ENCODE data around the gene PPP2R3B. TPM values are rescaled to one million over a fixed set of nuclear protein-coding genes. Genes with fewer than 3 reads are reported as not detected.
"Not testable (repeated sequence)": the region's sequence is repeated elsewhere in the genome, so short reads cannot be mapped to it uniquely, and the experiment has no call there.

PPP2R3B gene
- total and polyA plus RNA-seq, 7 experiments from 2014 or later: 7.3 to 53.5 (median 30.0) TPM

DNA sequence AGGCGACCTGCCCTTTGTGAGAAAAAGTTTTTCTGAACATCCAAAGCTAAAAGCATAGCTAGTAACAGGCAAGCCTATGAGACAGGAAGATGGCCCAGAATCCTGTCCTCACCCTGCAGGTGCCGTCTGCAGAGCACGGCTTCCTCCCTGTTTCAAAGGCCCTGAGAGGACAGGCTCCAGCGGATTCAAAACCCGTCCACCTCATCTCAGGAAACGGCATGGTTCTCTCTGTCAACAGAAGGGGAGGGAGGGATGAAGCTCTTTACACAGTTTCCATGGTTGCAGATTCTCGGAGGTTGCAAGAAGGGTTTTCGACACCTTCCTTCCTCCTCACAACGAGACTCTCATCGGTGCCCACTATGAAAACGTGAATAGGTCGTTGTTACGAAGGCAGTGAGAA lies 8.3 kb downstream of the PPP2R3B start:
- Histone ChIP-seq H3K4me1 (ENCODE audit: control insufficient read depth in 2 of 2, insufficient read depth in 2 of 2, low read length in 2 of 2) (peaks cover 0 to 15% of the 10 kb centered on the region in 2 donors), H3K9me3 (ENCODE audit: control insufficient read depth in 2 of 3, low read length in 3 of 3) (no peaks in the 10 kb centered on the region), H3K27ac (ENCODE audit: low read depth, low read length) (peak overlapping the region; percentile 17), H3K27me3 (ENCODE audit: control insufficient read depth in 2 of 2, insufficient read depth in 2 of 2, low read length in 2 of 2) (peaks cover 0 to 8% of the 10 kb centered on the region in 2 donors), H3K36me3 (ENCODE audit: control insufficient read depth in 2 of 3, insufficient read depth in 3 of 3, low read length in 3 of 3) (no peaks in the 10 kb centered on the region), H3K4me3 (ENCODE audit: low read length) (no peak overlapping the region)
- ChIA-PET POLR2A (no interaction called here), CTCF (no interaction called here)
- peak overlapping the region in 9 of 10 donors; percentile 21 to 69 (median 57) for H3K4me3 Mint-ChIP-seq
- ATAC-seq (peak; percentile 45), DNase-seq (peak in 7 of 9 donors; percentile 12 to 61 (median 26))
- peaks cover 11 to 22% (median 18%) of the 10 kb centered on the region in 5 donors for H3K27me3 Mint-ChIP-seq
- intact Hi-C loops (cut with micrococcal nuclease): no loop called here
- H3K36me3 Mint-ChIP-seq: peaks cover 0 to 9% (median 0%) of the 10 kb centered on the region in 5 donors
- H3K27ac Mint-ChIP-seq: peak overlapping the region; percentile 38 to 88 (median 73)
- peaks cover 17 to 36% (median 20%) of the 10 kb centered on the region in 7 donors for H3K4me1 Mint-ChIP-seq
- no peaks in the 10 kb centered on the region for H3K9me3 Mint-ChIP-seq

DNA sequence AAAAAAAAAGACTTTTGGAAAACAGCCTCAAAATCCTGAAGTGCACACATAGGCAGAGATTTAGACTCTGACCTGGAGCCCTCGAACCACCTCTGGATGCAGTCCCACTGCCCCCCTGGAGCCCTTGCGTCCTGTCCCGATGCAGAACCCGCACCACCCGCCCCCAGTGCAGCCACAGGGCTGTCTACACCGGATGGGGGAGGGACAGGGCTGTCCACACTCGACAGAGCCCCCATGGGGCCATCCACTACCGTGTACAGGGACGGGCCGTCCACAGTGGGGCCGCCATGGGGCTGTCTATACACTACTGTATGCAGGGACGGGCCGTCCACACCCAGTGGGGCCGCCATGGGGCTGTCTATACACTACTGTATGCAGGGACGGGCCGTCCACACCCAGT lies 10.5 kb downstream of the PPP2R3B start:
- POLR2A ChIA-PET; H3K9me3 Mint-ChIP-seq; intact Hi-C loops (cut with micrococcal nuclease); ATAC-seq; H3K4me3 Mint-ChIP-seq; H3K27ac Mint-ChIP-seq; CTCF ChIA-PET; H3K36me3 ChIP-seq (ENCODE audit: control insufficient read depth in 2 of 3, insufficient read depth in 3 of 3, low read length in 3 of 3); H3K9me3 ChIP-seq (ENCODE audit: control insufficient read depth in 2 of 3, low read length in 3 of 3); H3K27me3 ChIP-seq (ENCODE audit: control insufficient read depth in 2 of 2, insufficient read depth in 2 of 2, low read length in 2 of 2); DNase-seq; H3K27ac ChIP-seq (ENCODE audit: low read depth, low read length); H3K4me3 ChIP-seq (ENCODE audit: low read length): not testable (repeated sequence)
- Mint-ChIP-seq H3K36me3 (peaks cover 0 to 17% (median 0%) of the 10 kb centered on the region in 5 donors), H3K27me3 (peaks cover 24 to 37% (median 33%) of the 10 kb centered on the region in 5 donors), H3K4me1 (peaks cover 24 to 46% (median 31%) of the 10 kb centered on the region in 7 donors)
- peaks cover 0 to 15% of the 10 kb centered on the region in 2 donors for H3K4me1 ChIP-seq (ENCODE audit: control insufficient read depth in 2 of 2, insufficient read depth in 2 of 2, low read length in 2 of 2)

DNA sequence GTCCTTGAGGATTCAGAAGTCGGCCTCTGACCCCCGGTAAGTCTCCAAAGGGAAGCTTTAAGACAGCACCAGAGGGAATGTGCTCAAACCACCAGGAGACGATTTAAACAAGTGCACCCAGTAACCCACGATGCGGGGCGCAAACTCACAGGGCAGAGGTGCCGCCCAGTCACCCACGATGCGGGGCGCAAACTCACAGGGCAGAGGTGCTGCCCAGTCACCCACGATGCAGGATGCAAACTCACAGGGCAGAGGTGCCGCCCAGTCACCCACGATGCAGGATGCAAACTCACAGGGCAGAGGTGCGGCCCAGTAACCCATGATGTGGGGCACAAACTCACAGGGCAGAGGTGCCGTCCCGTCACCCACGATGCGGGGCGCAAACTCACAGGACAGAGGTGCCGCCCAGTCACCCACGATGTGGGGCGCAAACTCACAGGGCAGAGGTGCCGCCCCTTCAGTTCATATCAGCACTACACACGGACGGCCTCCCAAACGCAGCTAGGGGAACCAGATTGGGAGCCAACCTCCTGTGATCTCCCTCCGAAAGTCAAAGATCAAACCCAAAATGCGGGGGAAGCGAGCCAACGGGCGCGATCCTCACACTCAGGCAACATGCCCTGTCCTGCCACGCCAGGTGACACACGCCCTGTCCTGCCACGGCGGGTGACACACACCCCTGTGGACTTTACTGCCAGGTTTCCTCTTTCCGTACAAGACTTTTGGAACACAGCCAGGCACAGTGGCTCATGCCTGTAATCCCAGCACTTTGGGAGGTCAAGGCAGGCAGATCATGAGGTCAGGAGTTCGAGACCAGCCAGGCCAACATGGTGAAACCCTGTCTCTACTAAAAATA lies 11.3 kb downstream of the PPP2R3B start:
- POLR2A ChIA-PET: no interaction called here
- CTCF ChIA-PET: no interaction called here
- H3K4me1 Mint-ChIP-seq: peaks cover 24 to 52% (median 37%) of the 10 kb centered on the region in 7 donors
- Histone ChIP-seq H3K27ac (ENCODE audit: low read depth, low read length) (no peak overlapping the region), H3K27me3 (ENCODE audit: control insufficient read depth in 2 of 2, insufficient read depth in 2 of 2, low read length in 2 of 2) (peaks cover 0 to 8% of the 10 kb centered on the region in 2 donors), H3K4me1 (ENCODE audit: control insufficient read depth in 2 of 2, insufficient read depth in 2 of 2, low read length in 2 of 2) (peaks cover 0 to 15% of the 10 kb centered on the region in 2 donors), H3K4me3 (ENCODE audit: low read length) (no peak overlapping the region), H3K36me3 (ENCODE audit: control insufficient read depth in 2 of 3, insufficient read depth in 3 of 3, low read length in 3 of 3) (no peaks in the 10 kb centered on the region), H3K9me3 (ENCODE audit: control insufficient read depth in 2 of 3, low read length in 3 of 3) (no peaks in the 10 kb centered on the region)
- H3K4me3 Mint-ChIP-seq: peak overlapping the region in 9 of 10 donors; percentile 24 to 84 (median 78)
- H3K36me3 Mint-ChIP-seq: peaks cover 0 to 17% (median 0%) of the 10 kb centered on the region in 5 donors
- H3K9me3 Mint-ChIP-seq: peaks cover 0 to 2% (median 0%) of the 10 kb centered on the region in 11 donors
- intact Hi-C loops (cut with micrococcal nuclease): no loop called here
- ATAC-seq (no peak), DNase-seq (no peak)
- H3K27me3 Mint-ChIP-seq: peaks cover 24 to 43% (median 34%) of the 10 kb centered on the region in 5 donors
- H3K27ac Mint-ChIP-seq: peak overlapping the region in 2 of 9 donors; percentile 11 to 37

DNA sequence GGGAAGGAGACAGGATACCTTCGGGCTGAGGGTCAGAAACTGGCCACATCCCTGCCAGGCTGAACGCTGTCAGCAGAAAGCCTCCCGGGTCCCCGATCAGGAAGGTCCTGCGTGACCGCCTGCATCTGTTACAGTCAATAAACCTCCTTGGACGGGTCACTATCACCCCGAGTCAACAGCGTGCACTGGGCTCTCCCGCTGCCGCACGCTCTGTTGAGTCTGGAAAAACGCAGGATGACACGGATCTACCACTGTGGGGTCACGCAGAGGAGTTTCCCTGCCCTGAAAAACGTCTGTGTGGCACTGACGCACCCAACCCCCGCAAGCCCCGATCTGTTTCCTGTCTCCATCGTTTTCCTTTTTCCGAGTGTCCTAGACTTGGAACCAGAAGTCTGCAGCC lies 12.1 kb downstream of the PPP2R3B start:
- ChIA-PET POLR2A (no interaction called here), CTCF (no interaction called here)
- Mint-ChIP-seq H3K4me1 (peaks cover 24 to 52% (median 37%) of the 10 kb centered on the region in 7 donors), H3K36me3 (peaks cover 0 to 17% (median 0%) of the 10 kb centered on the region in 5 donors), H3K4me3 (peak overlapping the region; percentile 71 to 87 (median 80)), H3K27me3 (peaks cover 24 to 43% (median 34%) of the 10 kb centered on the region in 5 donors), H3K9me3 (peaks cover 0 to 2% (median 0%) of the 10 kb centered on the region in 11 donors), H3K27ac (peak overlapping the region in 1 of 9 donors; percentile 11)
- H3K4me3 ChIP-seq (ENCODE audit: low read length): no peak overlapping the region
- peaks cover 0 to 15% of the 10 kb centered on the region in 2 donors for H3K4me1 ChIP-seq (ENCODE audit: control insufficient read depth in 2 of 2, insufficient read depth in 2 of 2, low read length in 2 of 2)
- peaks cover 0 to 8% of the 10 kb centered on the region in 2 donors for H3K27me3 ChIP-seq (ENCODE audit: control insufficient read depth in 2 of 2, insufficient read depth in 2 of 2, low read length in 2 of 2)
- intact Hi-C loops (cut with micrococcal nuclease): loop anchor here in 1 of 2 donors (1.0 kb wide), 1 partner anchor 13 kb away; no protein-coding TSS in a partner anchor
- no peak overlapping the region for H3K27ac ChIP-seq (ENCODE audit: low read depth, low read length)
- H3K9me3 ChIP-seq (ENCODE audit: control insufficient read depth in 2 of 3, low read length in 3 of 3): no peaks in the 10 kb centered on the region
- no peak for ATAC-seq
- no peaks in the 10 kb centered on the region for H3K36me3 ChIP-seq (ENCODE audit: control insufficient read depth in 2 of 3, insufficient read depth in 3 of 3, low read length in 3 of 3)
- DNase-seq: no peak

DNA sequence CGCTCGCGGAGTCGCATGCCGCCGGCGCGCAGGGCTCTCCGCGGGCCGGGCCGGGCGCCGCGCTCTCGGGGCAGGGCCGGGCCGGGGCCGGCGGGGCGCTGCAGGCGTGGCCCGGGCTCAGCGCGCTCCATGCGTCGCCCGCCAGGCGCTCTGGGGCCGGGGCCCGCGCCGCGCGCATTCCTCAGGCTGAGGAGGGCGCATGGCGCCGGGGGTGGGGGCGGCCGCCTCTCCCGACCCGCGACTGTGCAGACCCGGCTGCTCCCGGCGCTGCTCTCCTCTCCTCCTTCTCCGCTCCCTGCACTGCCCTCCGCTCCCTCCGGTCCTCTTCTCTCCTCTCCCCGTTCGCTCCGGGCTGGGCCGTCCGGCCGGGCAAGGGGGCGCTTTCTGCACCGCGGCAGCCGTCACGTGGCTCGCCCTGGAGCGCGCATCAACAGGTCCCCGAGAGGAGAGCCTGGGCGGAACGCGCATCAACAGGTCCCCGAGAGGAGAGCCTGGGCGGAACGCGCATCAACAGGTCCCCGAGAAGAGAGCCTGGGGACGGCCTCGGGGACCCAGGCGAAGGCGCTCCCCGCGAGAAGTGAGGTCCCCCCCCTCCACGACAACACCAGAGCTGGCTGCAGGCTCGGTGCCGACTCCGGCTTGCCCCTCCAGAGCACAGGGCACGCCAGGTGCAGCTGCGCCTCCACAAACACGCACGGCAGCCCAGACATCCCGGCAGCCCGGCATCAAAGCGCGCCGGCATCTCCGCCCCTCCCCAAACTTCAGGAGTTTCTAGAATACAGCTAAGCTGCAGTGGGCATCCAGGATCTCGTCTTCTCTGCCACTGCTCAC lies 12.9 kb downstream of the PPP2R3B start:
- no peak overlapping the region for H3K4me3 ChIP-seq (ENCODE audit: low read length)
- no peaks in the 10 kb centered on the region for H3K9me3 ChIP-seq (ENCODE audit: control insufficient read depth in 2 of 3, low read length in 3 of 3)
- no peak overlapping the region for H3K27ac ChIP-seq (ENCODE audit: low read depth, low read length)
- peaks cover 24 to 48% (median 37%) of the 10 kb centered on the region in 7 donors for H3K4me1 Mint-ChIP-seq
- H3K4me3 Mint-ChIP-seq: peak overlapping the region; percentile 71 to 87 (median 80)
- peaks cover 0 to 8% of the 10 kb centered on the region in 2 donors for H3K27me3 ChIP-seq (ENCODE audit: control insufficient read depth in 2 of 2, insufficient read depth in 2 of 2, low read length in 2 of 2)
- H3K36me3 ChIP-seq (ENCODE audit: control insufficient read depth in 2 of 3, insufficient read depth in 3 of 3, low read length in 3 of 3): no peaks in the 10 kb centered on the region
- peak overlapping the region in 1 of 9 donors; percentile 60 for H3K27ac Mint-ChIP-seq
- intact Hi-C loops (cut with micrococcal nuclease): loop anchor here in 1 of 2 donors (1.0 kb wide), 1 partner anchor 13 kb away; no protein-coding TSS in a partner anchor
- CTCF ChIA-PET: no interaction called here
- ATAC-seq: peak; percentile 68
- H3K4me1 ChIP-seq (ENCODE audit: control insufficient read depth in 2 of 2, insufficient read depth in 2 of 2, low read length in 2 of 2): peaks cover 0 to 15% of the 10 kb centered on the region in 2 donors
- peaks cover 0 to 2% (median 0%) of the 10 kb centered on the region in 11 donors for H3K9me3 Mint-ChIP-seq
- H3K27me3 Mint-ChIP-seq: peaks cover 24 to 43% (median 34%) of the 10 kb centered on the region in 5 donors
- peak in 7 of 9 donors; percentile 16 to 51 (median 35) for DNase-seq
- POLR2A ChIA-PET: no interaction called here
- peaks cover 0 to 17% (median 0%) of the 10 kb centered on the region in 5 donors for H3K36me3 Mint-ChIP-seq

DNA sequence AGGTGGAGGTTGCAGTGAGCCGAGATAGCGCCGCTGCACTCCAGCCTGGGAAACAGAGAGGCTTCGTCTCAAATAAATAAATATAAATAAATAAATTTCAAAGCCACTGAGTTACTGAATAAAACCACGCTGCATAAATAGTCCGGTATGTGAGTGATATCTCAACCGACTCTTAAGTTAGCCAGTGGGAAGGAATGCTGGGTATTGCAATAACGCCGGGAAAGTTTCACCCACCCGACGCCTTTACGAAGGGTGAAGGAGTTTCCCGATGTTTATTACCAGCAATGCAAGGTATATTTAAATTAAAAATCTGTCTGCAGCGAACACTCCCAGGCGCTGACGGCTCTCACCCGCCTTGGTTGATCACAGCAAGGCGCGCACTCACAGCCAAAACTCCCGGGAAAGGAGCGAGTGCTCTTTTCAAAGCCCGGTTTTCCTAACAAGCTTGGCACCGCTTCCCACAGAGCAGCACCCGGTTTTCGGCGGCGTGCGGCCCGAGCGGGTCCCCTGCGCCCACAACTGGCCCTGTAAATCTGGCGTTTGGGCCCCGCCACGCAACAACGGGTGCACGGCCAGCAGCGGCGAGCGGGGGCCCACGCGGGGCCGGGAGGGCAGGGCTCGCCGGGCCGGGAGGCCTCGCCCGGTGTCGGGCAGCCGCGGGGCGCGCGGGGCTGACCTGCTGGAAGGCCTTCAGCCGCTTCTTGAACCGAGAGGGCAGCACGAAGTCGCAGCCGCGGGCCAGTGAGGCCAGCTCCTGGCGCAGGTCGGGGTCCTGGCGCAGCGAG lies 13.7 kb downstream of the PPP2R3B start:
- H3K4me3 Mint-ChIP-seq: peak overlapping the region; percentile 39 to 73 (median 66)
- no peak overlapping the region for H3K27ac Mint-ChIP-seq
- ChIA-PET CTCF (no interaction called here), POLR2A (no interaction called here)
- peaks cover 0 to 8% of the 10 kb centered on the region in 2 donors for H3K27me3 ChIP-seq (ENCODE audit: control insufficient read depth in 2 of 2, insufficient read depth in 2 of 2, low read length in 2 of 2)
- no peak for DNase-seq
- peaks cover 17 to 40% (median 31%) of the 10 kb centered on the region in 7 donors for H3K4me1 Mint-ChIP-seq
- peaks cover 0 to 12% (median 0%) of the 10 kb centered on the region in 5 donors for H3K36me3 Mint-ChIP-seq
- no peak overlapping the region for H3K4me3 ChIP-seq (ENCODE audit: low read length)
- H3K9me3 Mint-ChIP-seq: peaks cover 0 to 2% (median 0%) of the 10 kb centered on the region in 11 donors
- intact Hi-C loops (cut with micrococcal nuclease): no loop called here
- H3K9me3 ChIP-seq (ENCODE audit: control insufficient read depth in 2 of 3, low read length in 3 of 3): no peaks in the 10 kb centered on the region
- H3K36me3 ChIP-seq (ENCODE audit: control insufficient read depth in 2 of 3, insufficient read depth in 3 of 3, low read length in 3 of 3): no peaks in the 10 kb centered on the region
- no peak overlapping the region for H3K27ac ChIP-seq (ENCODE audit: low read depth, low read length)
- H3K27me3 Mint-ChIP-seq: peaks cover 24 to 43% (median 32%) of the 10 kb centered on the region in 5 donors
- peaks cover 0 to 12% of the 10 kb centered on the region in 2 donors for H3K4me1 ChIP-seq (ENCODE audit: control insufficient read depth in 2 of 2, insufficient read depth in 2 of 2, low read length in 2 of 2)
- no peak for ATAC-seq

All from naive thymus-derived CD4-positive, alpha-beta T cell (primary cell).